CD1c-positive myeloid dendritic cell (primary cell): ENCODE data around the gene GPR107.

ENCODE experiments used
- DNase-seq: peaks from one replicate; pipeline ENCODE4 v3.0.0-alpha.2; 2016; ENCODE audit errors: extremely low spot score

Gene GPR107

DNA sequence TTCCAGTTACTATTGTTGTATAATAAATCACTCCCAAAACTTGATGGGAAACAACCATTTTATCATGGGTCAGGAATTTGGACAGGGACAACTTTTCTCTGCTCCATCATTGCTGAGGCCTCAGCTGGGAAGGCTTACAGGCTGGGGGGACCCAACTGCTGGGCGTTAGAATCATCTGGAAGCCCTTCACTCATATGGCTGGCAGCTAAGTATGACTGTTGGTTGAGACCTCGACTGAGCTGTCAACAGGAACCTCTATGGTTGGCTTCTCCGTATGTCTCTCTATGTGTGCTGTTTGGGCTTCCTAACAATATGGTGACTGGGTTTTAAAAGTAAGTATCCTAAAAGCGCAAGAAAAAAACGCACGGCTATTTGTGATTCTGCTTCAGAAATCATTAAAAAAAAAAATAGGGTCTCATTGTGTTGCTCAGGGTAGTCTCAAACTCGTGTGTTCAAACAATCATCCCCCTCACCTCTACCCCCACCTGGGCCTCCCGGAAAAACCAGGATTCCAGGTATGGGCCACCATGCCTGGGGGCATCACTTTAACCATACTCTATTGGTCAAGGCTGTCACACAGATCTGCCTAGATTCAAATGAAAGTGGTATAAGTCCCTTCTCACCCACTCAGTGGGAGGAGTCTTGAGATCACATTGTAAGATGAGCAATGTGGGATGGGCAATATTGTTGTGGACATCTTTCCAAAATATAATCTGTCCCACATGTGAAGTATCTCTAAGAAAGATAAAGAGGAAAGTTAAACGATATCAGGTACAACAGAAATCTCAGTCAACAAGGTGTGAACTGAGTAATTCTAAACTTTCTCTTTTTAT, 26.0 kb upstream of the GPR107 start:
- no peak for DNase-seq

DNA sequence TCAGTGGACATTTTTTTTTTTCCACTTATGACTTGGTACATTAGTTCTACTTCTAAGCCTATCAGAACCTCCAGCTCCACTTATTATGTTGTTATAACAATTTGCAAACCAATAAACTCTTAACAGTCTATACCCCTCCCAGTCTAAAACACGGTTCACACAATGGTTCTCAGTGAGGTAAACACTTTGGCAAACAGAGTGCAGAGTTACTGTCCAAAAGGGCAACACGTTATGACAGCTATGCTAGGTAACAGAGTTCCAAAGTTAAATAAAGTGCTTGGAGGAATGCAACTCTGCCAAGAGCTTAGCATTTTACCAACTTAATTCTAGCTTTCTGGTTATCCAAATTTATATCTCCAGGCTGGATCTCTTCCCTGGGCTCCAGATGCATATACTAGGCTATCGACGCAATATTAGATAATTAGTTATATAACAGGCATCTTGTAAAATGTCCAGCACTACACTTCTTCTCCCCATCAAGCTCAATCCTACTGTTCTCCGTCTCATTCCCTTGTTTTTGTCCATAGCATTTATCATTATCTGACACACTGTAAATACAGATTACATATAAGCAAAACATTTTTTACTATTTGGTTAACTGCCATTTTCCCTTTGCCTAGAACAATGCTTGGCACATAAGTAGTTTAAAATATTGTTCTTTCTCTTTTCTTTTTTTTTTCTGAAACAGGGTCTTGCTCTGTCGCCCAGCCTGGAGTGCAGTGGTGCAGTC, 25.0 kb upstream of the GPR107 start:
- no peak for DNase-seq

DNA sequence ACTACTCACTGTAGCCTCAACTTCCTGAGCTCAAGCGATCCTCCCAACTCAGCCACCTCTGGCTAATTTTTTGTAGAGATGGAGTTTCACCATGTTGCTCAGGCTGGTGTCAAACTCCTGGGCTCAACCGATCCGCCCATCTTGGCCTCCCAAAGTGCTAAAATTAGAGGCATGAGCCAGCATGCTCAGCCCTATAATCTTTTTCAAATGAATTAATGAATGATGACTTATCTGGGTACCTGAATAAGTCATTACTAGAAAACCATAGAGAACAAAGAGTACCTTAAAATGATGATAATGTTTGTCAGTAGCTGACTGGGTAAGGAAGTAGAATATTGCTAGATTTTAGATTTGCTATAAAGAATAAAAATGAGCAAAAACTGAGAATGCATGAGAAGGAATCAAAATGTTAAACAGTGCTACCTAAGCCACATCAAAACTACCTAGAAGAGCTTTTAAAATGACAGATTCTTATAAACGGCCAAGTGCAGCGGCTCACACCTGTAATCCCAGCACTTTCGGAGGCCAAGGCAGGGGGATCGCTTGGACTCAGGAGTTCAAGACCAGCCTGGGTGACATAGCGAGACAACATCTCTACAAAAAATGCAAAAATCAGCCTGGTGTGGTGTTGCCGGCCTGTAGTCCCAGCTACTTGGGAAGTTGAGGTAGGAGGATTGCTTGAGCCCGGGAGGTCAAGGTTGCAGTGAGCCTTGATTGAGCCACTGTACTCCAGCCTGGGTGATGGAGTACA, 24.3 kb upstream of the GPR107 start:
- no peak for DNase-seq

DNA sequence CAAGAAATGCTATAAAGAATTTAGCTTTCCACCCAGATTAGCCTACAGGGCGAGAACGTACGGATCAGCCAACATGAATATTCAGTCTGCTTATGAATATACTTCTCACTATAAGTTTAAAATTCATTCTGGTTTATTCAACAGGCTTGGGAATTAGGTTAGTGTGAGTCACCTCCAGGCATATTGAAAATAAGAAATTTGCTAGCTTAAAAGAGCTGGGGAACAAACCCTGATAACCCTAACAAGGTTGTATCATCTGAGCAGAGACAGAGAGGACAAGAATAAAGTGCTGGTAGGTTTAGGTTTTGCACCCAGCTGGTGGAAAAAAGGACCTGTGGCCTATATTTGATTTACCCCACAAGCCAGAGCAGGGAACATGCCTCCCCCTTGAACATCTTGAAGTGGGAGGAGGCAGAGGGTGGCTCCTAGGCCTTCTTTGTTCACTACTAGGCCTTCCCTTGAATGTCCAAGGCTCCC, 23.0 kb upstream of the GPR107 start:
- no peak for DNase-seq

DNA sequence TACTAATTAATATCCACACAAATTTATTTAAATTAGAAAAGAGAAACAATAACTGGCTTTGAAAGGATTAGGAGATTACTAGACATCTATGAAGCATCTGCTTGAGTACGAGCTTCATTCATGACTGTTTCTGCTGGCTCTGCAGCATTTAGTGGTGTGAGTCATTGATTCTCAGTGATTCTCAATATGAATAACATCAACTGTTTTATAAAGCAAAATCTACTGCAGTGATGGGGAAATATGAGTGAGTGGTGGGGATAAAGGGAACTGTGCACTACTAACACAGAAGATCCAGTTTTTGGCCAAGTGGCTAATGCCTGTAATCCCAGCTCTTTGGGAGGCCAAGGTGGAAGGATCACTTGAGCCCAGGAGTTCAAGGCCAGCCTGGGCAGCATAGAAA, 19.1 kb upstream of the GPR107 start:
- DNase-seq = peak; percentile 82

DNA sequence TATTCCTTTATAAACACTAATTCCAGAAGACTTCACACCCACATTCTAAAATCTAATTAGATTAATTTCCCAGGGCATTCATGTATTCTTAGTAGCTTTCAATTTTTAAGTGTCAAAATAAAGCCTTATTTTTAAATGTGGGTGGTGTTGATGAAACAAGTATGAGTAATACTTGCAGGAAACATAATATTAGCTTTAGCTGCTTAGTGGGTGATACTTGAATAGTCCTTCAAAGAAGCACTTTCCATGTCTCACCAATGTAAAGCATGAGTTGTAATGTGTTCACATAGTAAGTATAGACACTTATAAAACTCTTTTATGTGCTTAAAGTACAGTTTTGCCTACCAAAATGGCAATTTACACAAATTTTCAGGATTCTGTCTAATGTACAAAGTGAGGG, 17.6 kb upstream of the GPR107 start:
- DNase-seq = peak; percentile 61

DNA sequence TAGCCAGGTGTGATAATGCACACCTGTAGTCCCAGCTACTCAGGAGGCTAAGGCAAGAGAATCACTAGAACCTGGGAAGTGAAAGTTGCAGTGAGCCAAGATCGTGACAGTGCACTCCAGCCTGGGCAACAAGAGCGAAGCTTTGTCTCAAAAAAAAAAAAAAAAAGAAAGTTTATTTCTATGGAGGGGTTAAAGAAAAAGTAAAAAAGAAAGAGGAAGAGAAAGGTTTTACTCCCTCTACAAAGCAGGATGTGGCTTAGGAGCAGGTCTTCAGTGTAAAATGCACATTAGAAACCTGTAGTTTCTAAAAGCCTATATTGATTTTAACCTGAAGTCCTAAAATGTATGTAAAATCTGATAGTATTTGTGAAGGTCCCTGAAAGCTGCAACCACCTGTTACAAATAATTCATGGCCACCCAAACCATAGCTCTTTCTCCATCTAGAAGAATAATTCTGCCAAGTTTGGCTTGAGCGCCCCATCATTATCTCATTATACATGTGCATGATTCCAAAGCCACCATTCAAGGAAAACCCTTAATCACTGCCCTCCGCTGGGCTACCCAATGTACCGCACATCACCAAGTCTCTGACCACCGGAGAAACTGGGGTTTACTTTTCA, 14.1 kb upstream of the GPR107 start:
- DNase-seq = peak; percentile 44

DNA sequence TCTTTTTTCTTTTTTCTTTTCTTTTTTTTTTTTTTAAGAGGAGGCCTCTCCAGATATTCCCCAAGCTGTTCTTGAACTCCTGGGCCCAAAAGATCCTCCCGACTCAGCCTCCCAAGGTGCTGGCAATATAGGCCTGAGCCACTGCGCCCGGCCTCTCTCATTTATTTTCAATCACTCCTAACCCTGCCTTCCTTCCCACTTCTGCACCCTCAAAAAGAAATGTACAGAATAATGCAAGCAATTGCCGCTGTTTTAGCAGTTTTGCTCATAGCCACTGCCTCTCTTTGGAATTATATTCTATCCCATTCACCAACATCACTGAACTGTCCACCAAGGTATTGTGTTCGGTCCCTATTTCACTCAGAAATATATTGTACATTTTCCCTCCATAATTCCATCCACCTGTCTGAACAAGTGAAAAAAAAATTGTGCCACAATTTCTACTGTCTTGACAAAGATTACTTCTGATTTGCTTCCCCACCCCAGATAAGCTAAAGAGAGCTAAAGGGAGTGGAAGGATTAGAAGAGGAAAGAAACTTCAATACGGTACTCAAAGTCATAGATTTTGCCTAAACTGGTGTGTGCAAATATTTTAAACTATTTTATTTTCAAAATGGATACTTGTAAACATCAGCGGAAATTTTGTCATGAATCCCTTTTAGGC, 12.6 kb upstream of the GPR107 start:
- DNase-seq = no peak

DNA sequence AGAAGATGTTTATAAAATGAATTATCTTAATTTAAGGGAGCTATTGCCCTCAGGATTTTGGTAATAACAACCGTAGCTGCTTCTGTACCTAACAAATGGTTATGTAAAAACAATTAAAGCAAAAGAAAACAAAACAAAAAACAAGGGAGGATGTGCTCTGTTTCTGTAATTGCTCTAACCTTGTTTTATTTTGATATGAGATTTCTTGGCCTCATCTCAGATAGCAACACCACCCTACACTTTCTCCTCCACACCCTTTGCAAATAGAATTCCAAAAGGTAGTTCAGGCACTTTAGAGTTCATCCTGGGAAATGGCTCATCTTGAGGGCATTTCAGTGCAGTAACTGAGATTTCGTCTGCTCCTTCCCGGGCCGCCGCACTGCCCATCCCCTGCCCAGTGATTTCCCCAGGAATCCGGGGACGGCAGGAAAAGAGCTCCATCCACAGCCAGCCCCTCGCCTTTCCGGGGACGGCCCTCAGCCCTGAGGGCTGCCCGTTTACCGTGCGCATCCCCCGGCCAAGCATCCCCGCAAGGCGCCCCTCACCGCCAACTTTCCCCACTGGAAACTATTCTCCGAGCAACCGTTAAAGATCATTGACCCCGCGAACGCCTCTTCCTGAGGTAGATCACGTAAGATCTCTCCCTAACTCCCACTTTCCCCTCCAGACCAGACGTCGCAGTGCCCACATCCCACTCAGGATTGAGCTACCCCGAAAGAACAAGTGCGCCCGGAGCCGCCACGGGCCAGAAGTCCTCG, 11.9 kb upstream of the GPR107 start:
- DNase-seq = no peak

DNA sequence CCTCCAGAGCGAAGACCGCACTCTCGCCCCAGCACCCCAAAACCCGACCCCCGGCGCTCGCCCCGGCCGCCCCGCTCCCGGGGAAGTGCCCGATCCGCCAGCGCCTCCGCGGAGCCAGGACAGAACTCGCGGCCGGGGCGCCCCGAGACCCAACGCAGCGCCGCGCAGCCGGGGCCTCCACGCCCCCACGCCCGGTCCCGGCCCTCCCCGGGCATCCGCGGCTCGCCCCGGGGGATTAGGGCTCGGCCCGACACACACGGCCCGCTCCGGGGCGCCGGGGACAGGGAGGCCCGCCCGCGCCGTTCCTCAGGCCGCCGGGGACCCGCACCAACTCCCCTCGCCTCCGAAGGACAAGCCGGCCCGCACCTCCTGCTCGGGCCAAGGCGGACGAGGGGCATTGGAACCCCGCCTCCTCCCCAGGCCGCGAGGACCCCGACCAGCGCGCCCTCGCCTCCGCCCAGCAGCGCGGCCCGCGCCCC, 11.3 kb upstream of the GPR107 start:
- peak; percentile 51 for DNase-seq

DNA sequence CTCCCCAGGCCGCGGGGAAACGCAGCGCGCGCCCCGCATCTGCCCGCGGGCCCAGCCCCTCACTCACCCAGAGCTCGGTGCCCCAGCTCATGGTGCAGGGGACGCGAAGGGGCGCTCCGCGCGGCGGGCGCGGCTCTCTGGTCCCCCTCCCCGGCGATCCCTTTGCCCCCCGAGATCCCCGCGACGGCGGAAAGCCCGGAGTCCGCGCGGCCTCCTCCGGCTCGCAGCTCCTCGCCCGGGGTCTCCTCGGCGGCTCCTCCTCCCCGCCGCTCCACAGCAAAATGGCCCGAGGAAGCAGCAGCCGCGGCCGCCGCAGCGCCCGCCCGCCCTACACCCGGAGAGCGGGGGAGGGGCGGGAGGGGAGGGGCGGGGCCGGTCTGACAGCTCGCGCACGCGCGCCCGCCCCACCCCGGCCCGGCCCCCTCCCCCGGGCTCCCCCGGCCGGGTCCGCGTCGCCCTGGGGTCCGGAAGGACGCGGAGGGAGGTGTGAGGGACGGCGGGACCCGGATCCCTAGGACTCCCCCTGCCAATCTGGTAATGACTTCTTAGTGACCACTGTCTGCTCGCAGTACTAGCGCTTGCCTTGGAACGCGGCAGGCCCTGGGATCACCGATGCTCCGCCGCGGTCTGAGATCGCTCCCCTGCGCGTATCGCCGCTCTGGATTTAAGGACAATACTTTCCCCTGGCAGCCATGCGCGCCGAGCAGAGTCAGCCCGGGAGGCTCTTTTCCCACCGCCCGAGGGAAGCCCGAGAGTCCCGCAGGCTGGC, 10.6 kb upstream of the GPR107 start, which contains the start of gene FNBP1:
Gene FNBP1, minus strand, starts transcription at position 305 of the 769 bp plus-strand sequence. Its CDS starts 214 bp downstream, at position 91.
- peak; percentile 81 for DNase-seq

DNA sequence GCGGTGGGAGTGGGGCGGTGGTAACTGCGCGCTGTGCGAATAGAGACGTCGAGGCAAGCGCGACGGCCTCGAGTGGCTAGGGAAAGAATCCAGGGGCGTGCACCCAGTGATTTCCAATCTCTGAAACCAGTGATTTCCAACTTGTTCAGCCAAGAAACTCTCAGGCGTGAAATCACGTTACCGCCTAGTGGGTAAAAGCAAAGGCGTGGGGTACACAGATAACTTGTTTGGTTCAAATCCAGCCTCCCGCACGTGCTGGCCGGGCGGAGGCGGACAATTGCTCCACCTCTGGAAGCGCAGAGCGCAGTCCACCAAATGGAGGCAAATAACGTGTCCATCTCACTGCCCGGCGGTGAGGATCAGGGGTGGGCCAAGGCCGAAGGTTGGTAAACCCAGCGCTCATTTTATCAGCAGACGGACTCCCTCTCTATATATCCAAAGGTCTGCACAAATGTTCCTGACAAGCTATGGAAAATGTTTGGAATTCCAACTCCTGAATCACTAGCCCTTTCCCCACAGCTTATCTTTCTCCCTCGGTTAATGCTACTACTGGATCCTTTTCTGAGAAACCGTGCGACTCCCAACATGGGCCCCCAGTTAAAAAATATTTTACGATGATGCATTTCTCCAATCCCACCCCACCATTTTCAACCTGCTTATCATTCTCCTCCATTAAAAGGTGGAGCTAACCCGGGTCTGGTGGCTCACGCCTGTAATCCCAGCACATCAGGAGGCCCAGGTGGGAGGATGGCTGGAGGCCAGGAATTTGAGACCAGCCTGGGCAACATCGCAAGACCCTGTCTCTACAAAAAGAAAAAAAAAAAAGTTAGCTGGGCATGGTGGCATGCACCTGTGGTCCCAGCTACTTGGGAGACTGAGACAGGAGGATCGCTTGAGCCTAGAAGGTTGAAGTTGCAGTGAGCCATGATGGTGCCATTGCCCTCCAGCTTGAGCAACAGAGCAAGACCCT, 9.8 kb upstream of the GPR107 start:
- DNase-seq = no peak

DNA sequence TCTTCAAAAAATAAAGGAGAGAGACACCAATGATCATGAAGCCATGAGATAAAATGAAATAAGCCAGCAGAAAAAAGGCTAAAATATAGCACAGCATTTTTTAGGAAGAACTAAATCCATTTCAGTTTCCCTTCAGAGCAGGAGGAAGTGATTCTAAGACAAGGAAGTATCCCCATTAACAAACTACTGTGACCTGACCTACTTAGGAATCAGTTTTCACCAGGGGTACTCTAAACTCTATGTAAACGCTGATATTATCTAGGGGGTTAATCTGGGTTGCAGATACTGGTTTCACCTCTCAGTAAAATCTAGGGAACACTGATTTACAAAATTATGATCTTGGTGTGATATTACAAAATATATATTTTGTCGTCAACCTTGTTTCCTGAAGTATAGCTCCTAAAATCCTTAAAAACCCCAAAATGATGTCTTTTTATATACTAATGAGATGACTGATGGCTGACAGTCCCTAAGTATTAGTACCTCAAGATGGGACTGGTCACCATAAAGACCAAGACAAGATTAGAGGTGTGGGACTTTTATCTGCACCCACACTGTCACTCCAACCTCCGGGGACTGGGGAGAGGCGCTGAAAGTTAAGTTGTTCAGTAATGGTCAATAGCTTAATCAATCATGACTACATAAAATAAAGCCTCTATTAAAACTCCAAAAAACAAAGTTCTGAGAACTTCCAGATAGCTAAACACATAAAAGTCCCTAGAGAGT, 7.8 kb upstream of the GPR107 start:
- peak; percentile 72 for DNase-seq

DNA sequence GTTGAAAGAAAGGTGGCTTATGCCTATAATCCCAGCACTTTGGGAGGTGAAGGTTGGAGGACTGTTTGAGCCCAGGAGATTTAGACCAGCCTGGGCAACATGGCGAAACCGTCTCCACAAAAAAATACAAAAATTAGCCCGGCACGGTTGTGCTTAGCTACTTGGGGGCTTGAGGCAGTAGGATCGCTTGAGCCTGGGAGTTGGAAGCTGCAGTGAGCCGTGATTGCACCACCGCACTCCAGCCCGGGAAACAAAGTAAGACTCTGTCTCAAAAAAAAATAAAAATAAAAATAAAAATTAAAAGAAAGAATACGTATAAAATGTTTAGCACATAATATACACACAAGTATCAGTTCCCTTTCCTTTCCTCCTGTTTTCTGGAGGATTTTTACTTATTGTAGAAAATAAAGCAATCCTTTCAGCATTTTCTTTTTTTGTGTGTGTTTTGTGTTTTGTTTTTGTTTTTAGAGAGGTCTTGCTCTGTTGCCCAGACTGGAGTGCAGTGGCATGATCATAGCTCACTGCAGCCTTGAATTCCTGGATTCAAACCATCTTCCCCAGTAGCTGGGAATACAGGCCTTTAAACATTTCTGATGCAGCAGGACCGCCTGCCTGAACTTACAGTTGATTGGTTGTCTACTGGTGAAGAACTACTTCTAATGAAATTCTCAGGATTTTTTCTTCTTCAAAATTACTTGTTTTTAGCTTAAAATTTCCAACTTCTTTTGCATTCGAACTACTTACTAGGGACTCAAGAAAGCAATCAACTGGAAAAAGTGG, 4.1 kb upstream of the GPR107 start:
- DNase-seq = no peak

DNA sequence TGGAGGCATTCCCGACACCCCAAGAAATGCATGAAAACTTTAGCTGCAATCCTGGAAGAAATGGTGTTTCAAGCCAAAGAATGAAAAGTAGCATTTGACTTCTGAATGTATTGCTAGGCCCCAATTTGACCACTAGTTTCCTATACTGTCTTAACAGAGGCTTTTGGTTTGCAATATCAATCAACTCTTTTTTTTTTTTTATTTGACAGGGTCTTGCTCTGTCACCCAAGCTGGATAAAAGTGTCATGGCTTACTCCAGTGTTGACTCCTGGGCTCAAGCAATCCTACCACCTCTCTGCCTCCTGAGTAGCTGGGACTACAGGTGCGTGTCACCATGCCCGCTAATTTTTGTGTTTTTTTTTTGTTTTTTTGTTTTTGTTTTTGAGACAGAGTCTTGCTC, 3.2 kb upstream of the GPR107 start:
- no peak for DNase-seq

DNA sequence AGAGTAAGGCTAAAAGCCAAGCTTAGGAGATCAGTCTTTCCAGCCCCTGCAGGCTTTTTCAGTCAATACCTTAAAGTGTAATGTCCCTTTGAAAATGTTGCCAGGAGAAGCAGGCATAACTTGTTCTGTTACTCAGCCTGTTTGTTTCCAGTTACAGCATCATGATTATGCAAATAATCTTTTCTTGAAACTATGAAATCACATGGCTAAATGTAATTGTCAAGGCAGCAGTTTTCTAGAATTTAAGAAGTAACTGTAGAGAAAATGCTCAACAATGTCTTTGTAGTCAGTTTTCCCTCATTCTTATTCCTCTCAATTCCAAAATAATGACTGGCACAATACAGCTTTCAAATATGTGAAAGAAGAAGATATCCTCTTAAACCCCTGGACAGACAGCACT, 1.9 kb upstream of the GPR107 start:
- peak; percentile 54 for DNase-seq

DNA sequence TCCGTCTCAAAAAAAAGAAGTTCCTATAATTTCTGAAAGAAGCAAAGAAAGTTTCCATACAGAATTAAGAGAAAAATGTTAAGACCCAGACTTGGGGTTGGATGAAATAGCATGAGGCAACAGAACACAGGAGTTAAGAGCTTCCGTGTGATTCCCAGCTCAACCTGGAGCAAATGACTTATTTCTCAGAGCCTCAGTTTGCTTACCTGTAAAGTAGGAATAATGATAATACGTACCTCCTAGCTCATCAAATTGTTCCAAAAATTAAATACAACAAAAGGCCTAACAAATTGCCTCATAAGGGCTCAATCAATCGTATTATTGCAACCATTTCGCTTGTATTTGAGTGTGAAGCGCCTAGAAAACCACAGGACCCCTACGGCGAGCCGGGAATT, 600 bp upstream of the GPR107 start:
- no peak for DNase-seq
